Suppressor macrophage (primary cell): ENCODE results near the gene TLR9.

Experiments
- DNase-seq, 4 experiments: peaks; one replicate each; pipeline ENCODE4 v3.0.0-alpha.2; 2020 to 2022

TLR9 gene

GRCh38 chr3:52171514-52172261 lies 53.8 kb downstream of the TLR9 start:
- DNase-seq, result peak; percentile 35 to 71 (median 51)
